UCSD-AML1 (cell line): ENCODE results near the gene PYY.
"Not testable (repeated sequence)": the region's sequence is repeated elsewhere in the genome, so short reads cannot be mapped to it uniquely, and the experiment has no call there.

Experiments used
- DNase-seq: peaks from one replicate; lab custom pipeline; 2025; ENCODE audit not compliant: unreplicated experiment; lab: John Stamatoyannopoulos, UW

Gene PYY

DNA sequence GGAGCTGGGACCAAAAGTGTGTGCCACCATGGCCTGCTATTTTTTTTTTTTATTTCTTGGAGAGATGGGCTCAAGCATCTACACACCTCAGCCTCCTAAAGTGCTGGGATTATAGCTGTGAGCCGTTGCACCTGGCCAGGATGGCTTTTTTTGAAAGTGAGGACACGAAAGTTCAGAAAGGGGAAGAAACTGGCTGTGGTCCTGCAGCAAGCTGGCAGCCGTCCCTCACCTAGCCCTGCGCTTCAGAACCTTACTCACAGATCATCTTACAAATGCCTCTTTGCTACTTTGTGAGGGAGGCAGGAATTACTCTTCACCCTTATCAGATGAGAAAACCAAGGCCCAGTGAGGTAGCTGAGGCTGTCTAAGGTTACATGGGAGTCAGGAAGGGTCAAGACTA, 7.0 kb downstream of the PYY start:
- no peak for DNase-seq

DNA sequence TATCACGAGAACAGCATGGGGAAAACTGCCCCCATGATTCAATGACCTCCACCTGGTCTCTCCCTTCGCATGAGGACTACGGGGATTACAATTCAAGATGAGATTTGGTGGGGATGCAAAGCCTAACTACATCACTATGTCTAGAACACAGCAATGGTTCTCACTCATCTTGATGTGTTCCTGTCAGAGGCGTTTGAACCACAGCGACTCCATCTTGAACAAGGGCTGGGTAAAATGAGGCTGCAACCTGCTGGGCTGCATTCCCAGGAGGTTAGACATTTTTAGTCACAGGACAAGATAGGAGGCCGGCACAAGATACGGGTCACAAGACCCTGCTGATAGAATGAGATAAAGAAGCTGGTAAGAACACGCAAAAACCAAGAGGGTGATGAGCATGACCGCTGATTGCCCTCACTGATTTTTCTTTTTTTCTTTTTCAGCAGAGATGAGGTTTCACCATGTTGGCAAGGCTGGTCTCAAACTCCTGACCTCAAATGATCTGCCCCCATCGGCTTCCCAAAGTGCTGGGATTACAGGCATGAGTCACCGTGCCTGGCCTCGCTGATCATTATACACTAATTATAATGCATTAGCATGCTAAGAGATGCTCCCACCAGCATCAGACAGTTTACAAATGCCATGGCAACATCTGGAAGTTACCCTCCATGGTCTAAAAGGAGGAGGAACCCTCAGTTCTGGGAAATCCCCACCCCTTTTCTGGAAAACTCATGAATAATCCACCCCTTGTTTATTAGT, 8.5 kb downstream of the PYY start:
- no peak for DNase-seq

- DNase-seq = no peak
These were observed 11.6 kb downstream of the PYY start, which contains the start of gene PPY for GRCh38 chr17:43942051-43942685. Gene PPY (minus strand): TSS chr17:43942476. CDS start chr17:43941654, 822 bp downstream.

- DNase-seq = peak; percentile 39
These were observed 13.1 kb downstream of the PYY start for GRCh38 chr17:43940630-43941029.

- DNase-seq = no peak
These were observed 13.9 kb downstream of the PYY start for GRCh38 chr17:43939886-43940285.

DNA sequence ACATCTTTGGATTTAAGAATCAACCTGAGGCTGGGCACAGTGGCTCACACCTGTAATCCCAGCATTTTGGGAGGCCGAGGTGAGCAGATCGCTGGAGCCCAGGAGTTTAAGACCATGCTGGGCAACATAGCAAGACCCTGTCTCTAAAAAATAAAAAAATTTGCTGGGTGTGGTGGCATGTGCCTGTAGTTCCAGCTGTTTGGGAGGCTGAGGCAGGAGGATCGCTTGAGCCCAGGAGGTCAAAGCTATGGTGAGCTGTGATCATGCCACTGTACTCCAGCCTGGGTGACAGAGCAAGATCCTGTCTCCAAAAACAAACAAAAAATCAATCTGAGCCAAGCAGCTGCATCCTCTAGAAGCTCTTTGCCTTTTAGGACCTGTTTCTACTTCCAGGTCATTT, 14.3 kb downstream of the PYY start:
- not testable (repeated sequence) for DNase-seq

DNA sequence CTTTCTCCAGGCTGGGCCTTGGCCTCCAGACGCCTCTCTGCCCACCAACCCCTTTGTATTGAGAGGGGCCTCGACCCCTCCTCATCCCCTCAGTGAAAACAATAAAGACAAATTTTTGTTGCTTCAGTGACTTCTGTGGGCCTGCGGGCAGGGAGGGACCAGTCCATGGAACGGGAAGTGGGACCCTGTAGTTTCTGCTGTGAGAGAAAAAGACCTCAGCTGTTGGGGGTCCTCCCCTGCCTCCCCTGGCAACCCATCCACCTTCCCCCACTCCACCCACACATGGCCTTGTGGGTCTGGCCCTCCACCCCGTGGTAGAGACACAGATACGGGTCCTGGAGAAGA, 14.9 kb downstream of the PYY start:
- DNase-seq = no peak

GRCh38 chr17:43936434-43936833, 17.3 kb downstream of the PYY start:
- DNase-seq = no peak

- no peak for DNase-seq
These were observed 17.8 kb downstream of the PYY start for GRCh38 chr17:43935926-43936261.

DNA sequence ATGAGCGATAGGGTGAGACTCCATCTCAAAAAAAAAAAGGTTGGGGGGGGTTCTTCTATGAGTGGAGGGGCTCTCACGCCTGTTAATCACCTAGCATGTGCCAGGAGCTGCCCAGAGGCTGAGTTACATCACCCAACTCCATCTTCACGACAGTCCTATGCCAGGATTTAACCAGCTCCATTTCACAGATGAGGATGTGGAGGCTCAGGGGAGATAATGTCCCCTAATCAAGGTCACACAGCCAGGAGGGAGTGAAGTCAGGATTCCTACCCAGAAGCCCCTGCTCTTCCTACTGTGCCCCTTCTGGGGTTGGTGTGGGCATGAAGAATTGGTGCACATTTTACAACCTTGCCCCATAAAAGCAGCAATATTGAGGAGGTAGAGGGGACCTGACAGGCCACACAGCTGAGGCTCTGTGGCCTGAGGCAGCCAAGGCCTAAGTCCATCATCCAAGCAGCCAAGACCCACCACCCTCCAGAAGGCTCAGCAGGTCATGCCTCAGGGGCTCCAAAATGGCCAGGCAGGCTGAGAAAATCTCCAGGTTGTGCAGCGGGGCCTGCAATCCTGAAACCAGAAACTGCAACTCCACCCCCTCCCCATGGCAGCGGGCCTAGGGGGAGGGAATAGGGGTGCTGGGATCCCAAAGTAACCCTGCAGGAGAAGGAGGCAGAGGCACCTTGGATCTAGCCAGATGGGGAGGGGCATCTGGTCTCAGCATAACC, 18.4 kb downstream of the PYY start:
- no peak for DNase-seq

GRCh38 chr17:43932923-43933322, 20.8 kb downstream of the PYY start:
- DNase-seq = no peak

- no peak for DNase-seq
These were observed 21.4 kb downstream of the PYY start for GRCh38 chr17:43932357-43932756.

DNA sequence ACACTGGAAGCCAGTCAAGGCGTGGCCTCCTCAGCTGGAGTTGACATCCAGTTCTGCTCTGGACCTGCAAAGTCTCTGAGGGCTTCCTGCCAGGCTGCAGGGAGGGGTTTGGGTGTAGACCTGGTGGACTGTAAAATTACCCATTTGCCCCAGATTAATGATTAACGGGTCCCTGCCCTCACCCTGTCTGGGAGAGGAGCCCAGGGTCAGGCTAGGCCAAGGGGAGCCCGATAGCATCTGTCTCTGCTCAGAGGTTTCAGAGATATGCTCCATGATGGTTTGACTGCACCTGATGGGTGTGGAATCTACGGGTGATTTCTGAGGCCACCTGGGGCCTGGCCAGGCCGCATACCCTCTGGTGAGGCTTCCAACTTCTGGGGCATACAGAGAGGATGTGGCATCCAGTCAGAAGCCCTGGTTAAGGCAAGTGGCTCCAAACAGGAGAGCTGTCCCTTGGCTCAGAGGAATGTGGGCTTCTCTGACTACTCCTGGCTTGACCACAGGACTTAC, 22.6 kb downstream of the PYY start:
- no peak for DNase-seq

DNA sequence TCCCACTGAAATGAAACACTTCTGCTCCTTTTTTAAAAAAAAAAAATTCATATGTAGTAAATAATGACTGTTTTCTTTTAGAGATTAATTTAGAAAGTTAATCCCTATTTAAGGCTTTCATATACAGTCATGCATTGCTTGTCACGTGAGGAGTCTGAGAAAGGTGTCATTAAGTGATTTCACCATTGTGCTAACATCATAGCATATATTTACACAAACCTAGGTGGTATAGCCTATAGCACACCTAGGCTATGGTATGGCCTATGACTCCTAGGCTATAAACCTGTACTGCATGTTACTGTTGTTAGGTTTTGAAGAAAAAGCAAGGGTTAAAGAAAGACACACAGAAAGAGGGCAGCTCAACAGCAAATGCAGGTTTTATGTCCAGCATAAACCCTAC, 25.1 kb downstream of the PYY start:
- DNase-seq = no peak

DNA sequence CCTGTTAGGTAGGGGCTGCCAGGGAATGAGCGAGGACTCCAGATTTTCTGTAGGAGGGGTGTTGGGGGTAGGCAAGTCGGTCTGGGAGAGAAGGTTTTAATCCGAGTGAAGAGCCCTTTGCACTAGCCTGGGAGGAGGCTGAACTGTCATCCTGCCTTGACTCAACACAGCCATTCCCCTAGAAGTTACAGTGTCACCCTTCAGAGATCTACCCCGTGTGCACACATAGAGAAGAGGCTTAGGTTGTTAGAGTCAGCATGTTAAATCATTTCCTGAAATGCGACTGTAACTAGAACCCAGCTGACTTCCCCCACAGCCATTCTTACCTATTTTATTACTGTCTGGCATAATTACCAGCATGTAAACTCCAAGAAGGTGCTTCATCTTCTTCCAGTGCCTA, 25.8 kb downstream of the PYY start:
- not testable (repeated sequence) for DNase-seq

DNA sequence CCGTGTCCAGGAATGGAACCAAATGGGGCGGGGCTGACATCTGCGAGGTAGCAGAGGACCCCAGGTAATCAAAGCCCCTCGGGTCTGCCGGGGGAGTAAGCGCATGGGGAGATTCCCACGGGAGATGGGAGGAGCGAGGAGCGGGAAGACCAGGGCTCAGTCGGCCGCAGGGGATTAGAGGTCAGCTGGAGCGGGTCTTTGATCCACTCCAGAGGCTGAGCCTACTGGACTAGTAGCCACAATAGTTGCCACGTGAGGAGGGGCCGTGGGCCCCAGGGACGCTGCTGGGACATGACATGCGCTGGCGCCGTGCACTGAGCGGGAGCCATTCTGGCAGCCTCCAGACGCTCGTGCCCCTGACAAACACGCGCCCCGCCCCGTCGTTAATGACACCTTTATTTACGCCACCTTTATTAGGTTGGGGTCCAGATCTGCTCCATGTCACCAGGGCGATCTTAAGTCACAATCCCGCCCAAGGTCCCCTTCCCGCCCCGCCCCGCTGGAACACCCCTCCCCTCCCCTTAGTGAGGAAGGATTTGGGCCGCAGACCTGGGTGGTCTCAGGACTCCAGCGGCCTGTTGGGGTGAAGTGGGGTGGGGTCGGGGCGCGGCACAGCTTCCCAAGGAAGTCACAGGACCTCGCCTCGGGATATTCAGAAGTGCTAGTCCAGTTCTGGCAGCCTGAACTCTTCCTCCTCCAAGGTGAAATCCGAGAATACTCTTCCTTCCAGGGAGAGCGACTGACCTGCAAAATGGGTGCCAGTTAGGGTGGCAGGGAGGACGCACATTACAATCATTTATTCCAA, 26.5 kb downstream of the PYY start:
- DNase-seq = no peak

DNA sequence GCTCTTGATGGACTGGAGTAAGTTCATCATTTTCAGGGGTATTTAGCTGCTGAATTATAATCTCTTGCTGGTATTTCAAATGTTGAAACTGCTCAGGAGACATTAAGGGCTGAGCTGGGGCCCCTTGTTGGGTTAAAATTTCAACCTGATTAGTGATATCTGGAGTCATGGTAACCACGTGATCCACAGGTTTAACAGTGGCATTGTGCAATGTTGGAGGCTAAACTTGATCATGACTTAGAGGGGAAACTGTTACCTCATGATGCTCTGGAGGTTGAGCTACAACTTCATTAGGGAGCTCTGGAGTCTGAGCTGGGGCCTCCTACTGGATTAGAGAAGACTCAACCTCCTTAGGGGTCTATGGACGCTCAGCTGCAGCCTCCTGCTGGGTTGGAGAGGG, 29.2 kb downstream of the PYY start:
- DNase-seq = no peak

DNA sequence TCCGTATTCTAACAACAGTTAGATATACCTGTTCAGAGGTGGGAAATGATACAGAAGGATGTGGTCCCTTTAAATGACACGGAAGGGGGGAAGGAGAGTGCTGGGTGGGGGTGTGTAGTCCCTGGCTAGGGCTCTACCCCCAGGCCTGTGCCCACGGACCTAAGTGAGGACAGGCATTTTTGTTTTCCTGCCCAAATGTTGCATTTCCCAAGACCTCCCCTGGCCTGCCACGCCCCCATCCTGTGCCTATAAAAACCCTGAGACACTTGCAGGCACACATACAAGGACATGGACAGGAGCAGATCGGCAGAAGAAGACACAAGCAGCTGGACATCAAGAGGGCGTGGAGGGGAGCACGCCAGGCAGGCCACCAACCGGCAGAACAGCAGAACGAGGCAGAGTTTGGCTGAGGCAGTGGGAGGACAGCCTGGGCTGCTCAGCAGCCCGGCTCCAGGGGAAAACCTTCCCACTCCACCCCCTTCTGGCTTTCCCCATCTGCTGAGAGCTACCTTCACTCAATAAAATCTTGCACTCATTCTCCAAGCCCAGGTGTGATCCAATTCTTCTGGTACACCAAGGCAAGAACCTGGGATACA, 33.1 kb downstream of the PYY start:
- DNase-seq = no peak

DNA sequence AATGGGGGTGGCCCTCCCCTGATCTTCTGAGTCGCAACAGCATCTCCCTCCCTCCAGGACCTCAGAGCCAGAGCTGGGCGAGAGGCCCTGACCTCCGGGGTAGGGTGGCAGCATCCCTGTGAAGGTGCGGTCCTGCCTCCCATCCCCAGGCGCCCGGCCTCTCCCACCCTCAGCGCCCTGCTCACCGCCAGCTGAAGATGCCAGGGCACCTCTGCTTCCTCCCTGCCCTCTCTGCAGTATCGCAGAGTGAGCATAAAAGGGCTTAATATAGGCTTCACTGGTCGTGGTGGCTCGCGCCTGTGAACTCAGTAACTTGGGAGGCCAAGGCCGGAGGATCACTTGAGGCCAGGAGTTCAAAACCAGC, 35.7 kb downstream of the PYY start:
- DNase-seq = no peak

DNA sequence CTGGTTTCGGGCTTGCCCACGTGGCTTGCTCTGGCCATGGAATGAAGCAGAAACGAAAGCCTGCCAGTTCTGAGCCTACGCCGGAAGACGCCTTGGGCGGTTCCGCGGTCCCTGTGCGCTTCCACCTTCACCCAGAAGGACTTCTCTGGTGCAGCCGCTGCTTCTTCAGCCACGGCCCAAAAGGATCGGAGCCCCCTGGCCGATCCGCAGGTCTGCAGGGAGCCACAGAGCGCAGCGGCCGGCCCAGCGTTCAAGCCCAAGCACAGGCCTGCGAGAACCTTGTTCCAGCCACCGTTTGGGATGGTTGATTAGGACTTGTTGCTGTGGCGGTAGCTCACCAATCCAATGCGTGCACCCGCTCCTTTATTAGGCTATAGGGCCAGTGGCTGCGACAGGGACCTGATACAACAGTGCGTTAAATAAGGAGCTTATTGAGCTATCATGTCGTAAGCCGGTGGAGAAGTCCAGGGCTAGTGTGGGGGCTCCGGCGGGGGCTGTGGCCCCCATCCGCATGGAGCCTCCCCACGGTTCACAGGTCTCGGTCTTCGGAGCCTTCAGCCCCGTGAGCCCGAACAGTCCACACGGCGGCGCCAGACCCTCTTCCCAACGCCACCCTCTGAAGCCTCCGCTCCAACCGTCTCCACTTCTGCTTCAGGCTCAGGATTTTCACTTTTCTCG, 36.3 kb downstream of the PYY start:
- peak; percentile 37 for DNase-seq

GRCh38 chr17:43917016-43917347, 36.8 kb downstream of the PYY start:
- DNase-seq = no peak
